ENCODE measurements around the gene TSPAN9.

DNA sequence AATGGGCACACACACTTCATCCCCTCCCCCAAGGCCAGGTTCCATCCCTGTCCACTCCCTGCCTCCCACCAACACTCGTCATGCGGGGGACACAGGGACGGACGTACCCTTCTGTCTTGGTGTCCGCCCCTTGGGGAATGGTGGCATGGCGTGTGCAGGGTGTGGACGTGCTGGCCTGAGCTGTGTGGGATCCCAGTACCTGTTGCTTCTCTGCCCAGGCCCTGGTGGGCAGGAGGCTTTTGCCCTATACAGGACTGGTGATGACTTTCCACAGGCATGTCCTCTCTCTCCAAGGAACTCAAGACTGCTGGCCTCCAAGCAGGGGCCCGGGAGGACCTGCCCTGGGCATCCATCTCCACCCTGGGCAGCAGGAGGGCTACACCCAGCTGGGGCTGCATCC is 218.0 kb downstream of the TSPAN9 start:
- TF ChIP-seq, protein P1, sequence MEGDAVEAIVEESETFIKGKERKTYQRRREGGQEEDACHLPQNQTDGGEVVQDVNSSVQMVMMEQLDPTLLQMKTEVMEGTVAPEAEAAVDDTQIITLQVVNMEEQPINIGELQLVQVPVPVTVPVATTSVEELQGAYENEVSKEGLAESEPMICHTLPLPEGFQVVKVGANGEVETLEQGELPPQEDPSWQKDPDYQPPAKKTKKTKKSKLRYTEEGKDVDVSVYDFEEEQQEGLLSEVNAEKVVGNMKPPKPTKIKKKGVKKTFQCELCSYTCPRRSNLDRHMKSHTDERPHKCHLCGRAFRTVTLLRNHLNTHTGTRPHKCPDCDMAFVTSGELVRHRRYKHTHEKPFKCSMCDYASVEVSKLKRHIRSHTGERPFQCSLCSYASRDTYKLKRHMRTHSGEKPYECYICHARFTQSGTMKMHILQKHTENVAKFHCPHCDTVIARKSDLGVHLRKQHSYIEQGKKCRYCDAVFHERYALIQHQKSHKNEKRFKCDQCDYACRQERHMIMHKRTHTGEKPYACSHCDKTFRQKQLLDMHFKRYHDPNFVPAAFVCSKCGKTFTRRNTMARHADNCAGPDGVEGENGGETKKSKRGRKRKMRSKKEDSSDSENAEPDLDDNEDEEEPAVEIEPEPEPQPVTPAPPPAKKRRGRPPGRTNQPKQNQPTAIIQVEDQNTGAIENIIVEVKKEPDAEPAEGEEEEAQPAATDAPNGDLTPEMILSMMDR (IDR thresholded peaks at IDR 0.05), result no peak
- no peak for TF ChIP-seq POLR2A (IDR thresholded peaks at IDR 0.05)

Data from lower leg skin (tissue), 3 donors.